Uterus (tissue), 4 donors: ENCODE measurements around the gene TEX2. TPM values are rescaled to one million over a fixed set of nuclear protein-coding genes. Genes with fewer than 3 reads are reported as not detected.
A peak's percentile ranks its signal among the peaks of the same experiment; 100 is the strongest.

ENCODE experiments used
- DNase-seq, 2 donors: peaks; one replicate each; pipeline ENCODE4 v3.0.0-alpha.2; 2019 to 2020
- H3K27ac ChIP-seq, 2 donors: fragments of 200-600 bp; sonication (generic); 1 replicate in 1 of 2; 2 replicates in 1 of 2; pipeline ENCODE4 v1.5.1; 2016 to 2018
- H3K27me3 ChIP-seq, 2 donors: fragments of 200-600 bp; sonication (generic); one replicate each; pipeline ENCODE4 v1.5.1; 2018 to 2019; ENCODE audit warnings: control low read depth in 1 of 2
- H3K36me3 ChIP-seq, 2 donors: fragments of 200-600 bp; sonication (generic); one replicate each; pipeline ENCODE4 v1.5.1; 2019; ENCODE audit warnings: control low read depth in 1 of 2
- H3K4me1 ChIP-seq, 2 donors: fragments of 200-600 bp; sonication (generic); one replicate each; pipeline ENCODE4 v1.5.1; 2018 to 2019; ENCODE audit warnings: control low read depth in 1 of 2
- H3K4me3 ChIP-seq, 2 donors: fragments of 200-600 bp; sonication (generic); 1 replicate in 1 of 2; 2 replicates in 1 of 2; pipeline ENCODE4 v1.5.1; 2018 to 2019; ENCODE audit warnings: mild to moderate bottlenecking in 1 of 2
- H3K9me3 ChIP-seq, 2 donors: fragments of 200-600 bp; sonication (generic); one replicate each; pipeline ENCODE4 v1.5.1; 2019; ENCODE audit warnings: control low read depth in 1 of 2
- POLR2A ChIP-seq, 2 donors: fragments of 450-650 bp; IDR thresholded peaks; one replicate each; pipeline ENCODE4 v1.6.1; 2016; ENCODE audit warnings: antibody characterized with exemption in 2 of 2, mild to moderate bottlenecking in 1 of 2, moderate library complexity in 1 of 2
- intact Hi-C: fragments of 100-400 bp; cut with DNase I; formaldehyde crosslinking; loops from one replicate; pipeline ENCODE4 v1.15.1; 2023; ENCODE audit warnings: low total_unique reads
- small RNA-seq: library from RNA; depleted of rRNA; stranded (forward); fragments of <200 nt; gene quantifications from one replicate; pipeline ENCODE3, GENCODE V24; 2016
- total RNA-seq, 4 donors: library from RNA; depleted of rRNA in 3 of 4; stranded (reverse); fragments of >200 nt in 3 of 4; gene quantifications; one replicate each; pipeline versions ENCODE4 v1.1.0 to v1.2.4, GENCODE V29; 2014 to 2023
- TF ChIP-seq, protein P1 (sequence below), 4 experiments: fragments of 200-600 bp in 2 of 4; fragments of 450-650 bp in 2 of 4; sonication (generic) in 2 of 4; IDR thresholded peaks; one replicate each; pipeline ENCODE4 v1.5.1; 2016 to 2019; ENCODE audit warnings: antibody characterized with exemption in 4 of 4, mild to moderate bottlenecking in 2 of 4, moderate library complexity in 1 of 4
- donor health status: DM: yes; HTN: yes; CAD: no.

Gene TEX2
- total RNA-seq, 4 donors from 2014 or later, result 23.8 to 43.4 (median 35.6) TPM

DNA sequence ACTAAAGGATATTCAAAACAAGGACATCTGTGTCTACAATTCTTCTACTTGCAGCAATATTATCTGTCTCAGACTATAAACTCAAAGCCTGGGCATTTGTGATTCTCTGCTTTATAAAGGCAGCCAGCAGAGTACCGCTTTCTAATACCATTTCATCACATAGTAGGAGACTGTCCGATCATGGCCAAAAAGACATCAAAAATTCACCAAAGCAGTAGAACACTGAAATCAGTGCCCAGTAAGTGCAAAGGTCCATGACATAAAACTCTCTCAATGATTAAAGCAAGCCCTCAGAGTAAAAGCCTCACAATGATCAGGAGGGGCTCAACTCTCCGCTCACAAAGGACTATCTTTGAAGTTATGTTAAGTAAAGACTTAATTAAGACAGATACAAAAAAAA, 156.1 kb downstream of the TEX2 start:
- Histone ChIP-seq H3K9me3 (no peaks in the 10 kb centered on the region), H3K27ac (no peak overlapping the region), H3K4me1 (no peaks in the 10 kb centered on the region), H3K27me3 (no peaks in the 10 kb centered on the region), H3K36me3 (no peaks in the 10 kb centered on the region), H3K4me3 (no peak overlapping the region)
- TF ChIP-seq POLR2A (IDR thresholded peaks at IDR 0.05), result no peak
- TF ChIP-seq, protein P1, sequence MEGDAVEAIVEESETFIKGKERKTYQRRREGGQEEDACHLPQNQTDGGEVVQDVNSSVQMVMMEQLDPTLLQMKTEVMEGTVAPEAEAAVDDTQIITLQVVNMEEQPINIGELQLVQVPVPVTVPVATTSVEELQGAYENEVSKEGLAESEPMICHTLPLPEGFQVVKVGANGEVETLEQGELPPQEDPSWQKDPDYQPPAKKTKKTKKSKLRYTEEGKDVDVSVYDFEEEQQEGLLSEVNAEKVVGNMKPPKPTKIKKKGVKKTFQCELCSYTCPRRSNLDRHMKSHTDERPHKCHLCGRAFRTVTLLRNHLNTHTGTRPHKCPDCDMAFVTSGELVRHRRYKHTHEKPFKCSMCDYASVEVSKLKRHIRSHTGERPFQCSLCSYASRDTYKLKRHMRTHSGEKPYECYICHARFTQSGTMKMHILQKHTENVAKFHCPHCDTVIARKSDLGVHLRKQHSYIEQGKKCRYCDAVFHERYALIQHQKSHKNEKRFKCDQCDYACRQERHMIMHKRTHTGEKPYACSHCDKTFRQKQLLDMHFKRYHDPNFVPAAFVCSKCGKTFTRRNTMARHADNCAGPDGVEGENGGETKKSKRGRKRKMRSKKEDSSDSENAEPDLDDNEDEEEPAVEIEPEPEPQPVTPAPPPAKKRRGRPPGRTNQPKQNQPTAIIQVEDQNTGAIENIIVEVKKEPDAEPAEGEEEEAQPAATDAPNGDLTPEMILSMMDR (IDR thresholded peaks at IDR 0.05), result no peak
- intact Hi-C loops, result no loop called here
- no peak for DNase-seq

DNA sequence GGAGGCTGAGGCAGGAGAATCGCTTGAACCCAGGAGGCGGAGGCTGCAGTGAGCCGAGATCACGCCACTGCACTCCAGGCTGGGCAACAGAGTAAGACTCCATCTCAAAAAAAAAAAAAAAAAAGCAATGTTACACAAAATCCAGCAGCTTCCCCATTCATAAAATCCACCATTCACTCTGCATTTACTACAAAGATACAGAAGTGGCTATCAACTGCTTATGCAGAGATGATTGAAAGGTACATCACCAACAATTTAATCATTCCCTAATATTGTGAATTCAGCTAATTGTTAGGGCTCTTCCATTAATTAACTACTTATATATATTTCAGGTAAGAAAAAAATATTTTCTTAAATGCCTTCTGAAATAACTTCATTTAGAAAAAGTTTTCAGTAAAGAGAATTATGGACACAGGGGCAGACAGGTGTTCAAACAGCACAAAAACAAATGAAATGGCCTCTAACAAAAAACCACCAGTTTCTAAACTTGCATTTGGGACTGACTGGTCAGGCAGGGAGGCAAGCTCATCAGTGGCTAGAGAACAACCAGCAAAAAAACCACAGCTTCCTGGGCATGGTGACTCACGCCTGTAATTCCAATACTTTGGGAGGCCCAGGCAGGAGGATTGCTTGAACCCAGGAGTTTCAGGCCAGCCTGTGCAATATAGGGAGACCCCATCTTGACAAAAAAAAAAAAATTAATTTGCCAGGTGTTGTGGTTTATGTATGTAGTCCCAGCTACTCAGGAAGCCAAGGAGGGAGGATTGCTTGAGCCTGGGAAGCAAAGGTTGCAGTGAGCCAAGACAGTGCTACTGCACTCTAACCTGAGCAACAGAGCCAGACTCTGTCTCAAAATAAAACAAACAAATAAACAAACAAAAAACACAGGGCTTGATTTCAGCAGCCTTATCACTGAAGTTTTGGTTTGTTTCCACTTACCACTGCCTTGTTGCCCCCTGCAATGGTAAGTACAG, 159.4 kb downstream of the TEX2 start:
- H3K4me3 ChIP-seq, result no peak overlapping the region
- no peak for TF ChIP-seq POLR2A (IDR thresholded peaks at IDR 0.05)
- TF ChIP-seq, protein P1 (IDR thresholded peaks at IDR 0.05), result no peak
- no peak for DNase-seq
- no peaks in the 10 kb centered on the region for H3K4me1 ChIP-seq
- H3K27ac ChIP-seq, result no peak overlapping the region
- intact Hi-C loops, result no loop called here
- no peaks in the 10 kb centered on the region for H3K9me3 ChIP-seq
- H3K36me3 ChIP-seq, result no peaks in the 10 kb centered on the region
- no peaks in the 10 kb centered on the region for H3K27me3 ChIP-seq

DNA sequence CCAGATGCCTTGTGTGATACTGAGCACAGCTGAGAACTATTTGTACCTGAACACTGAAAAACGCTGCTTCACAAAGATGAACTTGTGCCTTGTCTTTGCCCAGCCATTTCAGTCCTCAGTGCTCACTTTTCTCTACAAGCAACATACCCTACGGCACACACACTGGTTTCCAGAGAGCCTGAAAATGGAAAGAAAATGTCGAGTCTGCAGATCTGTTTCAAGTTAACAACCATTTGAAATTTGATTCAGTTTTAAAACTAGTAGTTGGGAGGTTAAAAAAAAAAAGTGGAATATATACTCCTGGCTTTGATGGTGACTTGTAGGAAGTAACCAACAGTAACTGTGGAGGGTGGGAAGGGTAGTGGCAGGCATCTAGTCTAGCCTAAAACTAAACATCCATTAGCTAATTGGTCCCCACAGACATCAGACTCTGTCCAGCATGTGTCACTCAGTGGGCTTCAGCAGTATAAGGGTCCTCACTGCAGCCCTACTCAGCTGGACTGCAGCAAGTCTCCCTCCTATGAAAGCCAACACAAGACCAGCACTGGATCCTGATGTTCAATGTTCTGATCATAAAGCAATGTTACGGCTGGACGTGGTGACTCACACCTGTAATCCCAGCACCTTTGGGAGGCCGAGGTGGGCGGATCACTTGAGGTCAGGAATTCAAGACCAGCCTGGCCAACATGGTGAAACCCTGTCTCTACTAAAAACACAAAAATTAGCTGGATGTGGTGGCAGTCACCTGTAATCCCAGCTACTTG, 160.3 kb downstream of the TEX2 start:
- Histone ChIP-seq H3K4me1 (no peaks in the 10 kb centered on the region), H3K27ac (no peak overlapping the region), H3K4me3 (no peak overlapping the region), H3K36me3 (no peaks in the 10 kb centered on the region), H3K27me3 (no peaks in the 10 kb centered on the region), H3K9me3 (no peaks in the 10 kb centered on the region)
- intact Hi-C loops, result no loop called here
- no peak for DNase-seq
- TF ChIP-seq, protein P1 (IDR thresholded peaks at IDR 0.05), result no peak
- no peak for TF ChIP-seq POLR2A (IDR thresholded peaks at IDR 0.05)

DNA sequence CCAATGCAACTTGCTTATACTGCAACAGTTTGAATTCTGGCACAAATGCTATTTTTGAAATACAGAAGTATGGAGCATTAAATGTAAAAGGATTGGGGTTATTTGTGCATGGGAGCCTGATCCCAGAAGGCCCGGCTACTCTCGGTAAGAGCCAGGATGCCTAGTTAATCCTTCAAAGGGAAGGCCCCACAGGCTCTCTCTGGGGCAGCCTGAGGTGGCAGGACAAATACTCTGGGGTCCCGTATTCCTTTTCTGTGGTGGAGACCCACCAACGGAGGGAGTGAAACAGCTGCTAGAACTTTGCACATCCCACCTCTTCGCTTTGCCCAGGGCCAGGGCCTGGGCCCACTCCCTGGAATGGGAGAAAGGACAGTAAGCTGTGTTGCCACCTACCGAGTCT, 163.5 kb downstream of the TEX2 start:
- H3K9me3 ChIP-seq, result no peaks in the 10 kb centered on the region
- H3K27ac ChIP-seq, result no peak overlapping the region
- no peak for TF ChIP-seq POLR2A (IDR thresholded peaks at IDR 0.05)
- peaks cover 0 to 3% of the 10 kb centered on the region in 2 donors for H3K4me1 ChIP-seq
- no peaks in the 10 kb centered on the region for H3K36me3 ChIP-seq
- no peak for DNase-seq
- intact Hi-C loops, result no loop called here
- H3K27me3 ChIP-seq, result no peaks in the 10 kb centered on the region
- no peak overlapping the region for H3K4me3 ChIP-seq

Small RNAs within 50 kb of the gene (small RNA-seq; reads per million reads assigned to genes)
- 170,793 reads per million, percentile 100 among the genes with 10 or more reads in this experiment for gene SNORD104

Other genes with a start within 250 kb of the TEX2 start
- gene ICAM2, start 242.6 kb downstream of the TEX2 start, total RNA-seq, result 100 to 1,000 TPM in 1 of 4 donors, 10 to 100 TPM in 3; 20.6 to 108 (median 42.4) TPM
- 10 to 100 TPM in 3 of 4 donors, 1 to 10 TPM in 1; 4.4 to 56.5 (median 15.0) TPM for gene ERN1, start 133.1 kb downstream of the TEX2 start, total RNA-seq
- 100 to 1,000 TPM in 3 of 4 donors, 10 to 100 TPM in 1; 77.6 to 551 (median 190) TPM for gene PECAM1, start 127.6 kb upstream of the TEX2 start, total RNA-seq
- 1 to 10 TPM in 3 of 4 donors, under 1 TPM in 1; 0.59 to 9.5 (median 3.8) TPM for gene MILR1, start 185.9 kb upstream of the TEX2 start, total RNA-seq
- 10 to 100 TPM in 3 of 4 donors, 1 to 10 TPM in 1; 2.4 to 41.8 (median 17.8) TPM for gene POLG2, start 233.8 kb upstream of the TEX2 start, total RNA-seq
- 100 to 1,000 TPM; 576 to 943 (median 602) TPM for gene DDX5, start 243.0 kb upstream of the TEX2 start, total RNA-seq
- 10 to 100 TPM; 34.8 to 100.0 (median 69.8) TPM for gene CEP95, start 243.7 kb upstream of the TEX2 start, total RNA-seq